GM21526 (cell line): ENCODE measurements around the gene RFTN1.

Experiments used
- ATAC-seq: cut with Tn5 transposase; IDR thresholded peaks from one replicate; pipeline ENCODE4 v1.9.1; 2021; ENCODE audit warnings: moderate library complexity; ENCODE audit not compliant: unreplicated experiment, low FRiP score

RFTN1 gene

GRCh38 chr3:16338999-16339398 lies 174.5 kb downstream of the RFTN1 start:
- ATAC-seq: no peak

- peak; percentile 67 for ATAC-seq
Observed at GRCh38 chr3:16337856-16338540, 175.5 kb downstream of the RFTN1 start.

- ATAC-seq: no peak
Observed at GRCh38 chr3:16336825-16337224, 176.7 kb downstream of the RFTN1 start.

GRCh38 chr3:16335772-16336645 lies 177.5 kb downstream of the RFTN1 start:
- ATAC-seq: no peak

GRCh38 chr3:16335333-16335732 lies 178.2 kb downstream of the RFTN1 start:
- ATAC-seq: no peak

- ATAC-seq: no peak
Observed at GRCh38 chr3:16334909-16335308, 178.6 kb downstream of the RFTN1 start.

GRCh38 chr3:16332904-16333426 lies 180.5 kb downstream of the RFTN1 start:
- no peak for ATAC-seq

GRCh38 chr3:16331319-16331883 lies 182.1 kb downstream of the RFTN1 start:
- ATAC-seq: no peak

GRCh38 chr3:16330351-16330750 lies 183.1 kb downstream of the RFTN1 start:
- no peak for ATAC-seq

- ATAC-seq: no peak
Observed at GRCh38 chr3:16329826-16330129, 183.7 kb downstream of the RFTN1 start.

- no peak for ATAC-seq
Observed at GRCh38 chr3:16329036-16329825, 184.3 kb downstream of the RFTN1 start.

- no peak for ATAC-seq
Observed at GRCh38 chr3:16328124-16328523, 185.4 kb downstream of the RFTN1 start.

GRCh38 chr3:16326724-16327349 lies 186.7 kb downstream of the RFTN1 start:
- ATAC-seq: no peak

GRCh38 chr3:16325850-16326249 lies 187.6 kb downstream of the RFTN1 start:
- ATAC-seq: no peak

- ATAC-seq: no peak
Observed at GRCh38 chr3:16323737-16324136, 189.8 kb downstream of the RFTN1 start.

- ATAC-seq: no peak
Observed at GRCh38 chr3:16322189-16322588, 191.3 kb downstream of the RFTN1 start.

GRCh38 chr3:16320711-16321110 lies 192.8 kb downstream of the RFTN1 start:
- no peak for ATAC-seq

GRCh38 chr3:16319723-16320122 lies 193.8 kb downstream of the RFTN1 start:
- no peak for ATAC-seq

- ATAC-seq: no peak
Observed at GRCh38 chr3:16319307-16319706, 194.2 kb downstream of the RFTN1 start.

GRCh38 chr3:16318176-16318575 lies 195.3 kb downstream of the RFTN1 start:
- no peak for ATAC-seq
